ENCODE results near the gene XYLT1.

The XYLT1 gene

DNA sequence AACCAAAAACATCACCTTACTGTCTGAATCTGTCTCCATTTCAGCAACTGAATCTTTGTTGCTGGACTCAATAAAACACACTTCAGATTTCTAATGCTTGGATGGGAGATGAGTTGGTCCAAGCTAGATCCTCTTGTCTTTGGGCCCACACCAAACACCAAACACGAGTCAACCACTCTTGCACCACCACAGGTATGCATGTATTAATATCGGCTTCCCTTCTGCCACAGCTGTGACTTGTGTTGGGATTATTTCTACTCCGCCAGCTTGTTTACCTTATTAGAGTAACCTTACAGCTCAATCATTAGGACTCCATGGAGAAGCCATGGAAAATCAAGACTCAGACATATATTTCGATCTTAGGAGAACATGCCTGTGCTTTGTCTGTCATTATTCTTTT, 49.9 kb downstream of the XYLT1 start:
- Histone ChIP-seq H3K36me3 (ENCODE audit: control insufficient read depth in 2 of 2, insufficient read depth in 1 of 2, low read length in 2 of 2) (no peaks in the 10 kb centered on the region), H3K27ac (ENCODE audit: extremely low read depth, low read depth, low read length) (no peak overlapping the region), H3K4me1 (ENCODE audit: control insufficient read depth, insufficient read depth, low read length) (no peaks in the 10 kb centered on the region), H3K9me3 (ENCODE audit: control insufficient read depth, insufficient read depth, low read depth, low read length) (no peaks in the 10 kb centered on the region), H3K4me3 (ENCODE audit: low read depth, low read length) (no peak overlapping the region)
- ChIA-PET CTCF (no interaction called here), POLR2A (no interaction called here)
- TF ChIP-seq ZNF692 (tag by site-specific recombination; IDR thresholded peaks at IDR 0.05) (no peak), ZNF596 (tag by site-specific recombination; IDR thresholded peaks at IDR 0.05) (no peak), ZNF148 (tag by site-specific recombination; IDR thresholded peaks at IDR 0.05; ENCODE audit: borderline replicate concordance) (no peak), ZNF23 (tag by site-specific recombination; IDR thresholded peaks at IDR 0.05; ENCODE audit: borderline replicate concordance) (no peak), ZNF544 (tag by site-specific recombination; IDR thresholded peaks at IDR 0.05) (no peak), FEZF1 (tag by site-specific recombination; IDR thresholded peaks at IDR 0.05) (no peak), ZNF626 (tag by site-specific recombination; IDR thresholded peaks at IDR 0.05) (no peak), ZNF248 (tag by site-specific recombination; IDR thresholded peaks at IDR 0.05) (no peak), ZNF558 (tag by site-specific recombination; IDR thresholded peaks at IDR 0.05) (no peak), ZNF266 (tag by site-specific recombination; IDR thresholded peaks at IDR 0.05; ENCODE audit: low read depth) (no peak), ZBTB49 (tag by site-specific recombination; IDR thresholded peaks at IDR 0.05; ENCODE audit: low read depth) (no peak), ZNF335 (tag by site-specific recombination; conservative IDR thresholded peaks at IDR 0.05) (no peak), ZNF600 (tag by site-specific recombination; IDR thresholded peaks at IDR 0.05) (no peak), ATF2 (tag by site-specific recombination; IDR thresholded peaks at IDR 0.05; ENCODE audit: low read depth) (no peak), ZNF354C (tag by site-specific recombination; IDR thresholded peaks at IDR 0.05; ENCODE audit: borderline replicate concordance, low read depth) (no peak), RBAK (tag by site-specific recombination; IDR thresholded peaks at IDR 0.05) (no peak)

DNA sequence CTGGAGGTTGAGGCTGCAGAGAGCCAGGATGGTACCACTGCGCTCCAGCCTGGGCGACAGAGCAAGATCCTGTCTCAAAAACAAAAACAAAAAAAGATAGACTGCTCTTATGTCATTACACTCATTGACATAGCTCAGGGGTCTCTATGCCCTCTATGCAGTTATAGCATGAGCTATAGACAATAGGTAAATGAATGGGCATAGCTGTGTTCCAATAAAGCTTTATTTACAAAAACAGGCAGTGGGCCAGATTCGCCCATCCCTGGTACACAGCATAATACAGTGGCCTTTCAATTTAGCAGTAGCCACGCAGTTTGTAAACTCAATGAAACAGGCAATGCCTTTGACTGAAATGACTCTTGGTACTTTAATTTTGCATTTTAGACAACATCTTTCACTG, 51.5 kb downstream of the XYLT1 start:
- TF ChIP-seq ZNF501 (tag by site-specific recombination; IDR thresholded peaks at IDR 0.05): no peak
- no peak for TF ChIP-seq ZNF530 (tag by site-specific recombination; IDR thresholded peaks at IDR 0.05; ENCODE audit: low read depth)
- no peak for TF ChIP-seq ZNF274 (IDR thresholded peaks at IDR 0.05; ENCODE audit: low read length)
- TF ChIP-seq ZNF274 (tag by site-specific recombination; IDR thresholded peaks at IDR 0.05; ENCODE audit: borderline replicate concordance): no peak
- TF ChIP-seq, protein P1, sequence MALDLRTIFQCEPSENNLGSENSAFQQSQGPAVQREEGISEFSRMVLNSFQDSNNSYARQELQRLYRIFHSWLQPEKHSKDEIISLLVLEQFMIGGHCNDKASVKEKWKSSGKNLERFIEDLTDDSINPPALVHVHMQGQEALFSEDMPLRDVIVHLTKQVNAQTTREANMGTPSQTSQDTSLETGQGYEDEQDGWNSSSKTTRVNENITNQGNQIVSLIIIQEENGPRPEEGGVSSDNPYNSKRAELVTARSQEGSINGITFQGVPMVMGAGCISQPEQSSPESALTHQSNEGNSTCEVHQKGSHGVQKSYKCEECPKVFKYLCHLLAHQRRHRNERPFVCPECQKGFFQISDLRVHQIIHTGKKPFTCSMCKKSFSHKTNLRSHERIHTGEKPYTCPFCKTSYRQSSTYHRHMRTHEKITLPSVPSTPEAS (tag by site-specific recombination; IDR thresholded peaks at IDR 0.05): no peak
- Histone ChIP-seq H3K9me3 (ENCODE audit: control insufficient read depth, insufficient read depth, low read depth, low read length) (no peaks in the 10 kb centered on the region), H3K4me1 (ENCODE audit: control insufficient read depth, insufficient read depth, low read length) (no peaks in the 10 kb centered on the region), H3K36me3 (ENCODE audit: control insufficient read depth in 2 of 2, insufficient read depth in 1 of 2, low read length in 2 of 2) (no peaks in the 10 kb centered on the region), H3K4me3 (ENCODE audit: low read depth, low read length) (no peak overlapping the region), H3K27ac (ENCODE audit: extremely low read depth, low read depth, low read length) (no peak overlapping the region)
- ChIA-PET POLR2A (no interaction called here), CTCF (no interaction called here)

Data from HEK293 (cell line).